NCI-H1092 (cell line): ENCODE measurements around the gene EVI2B.
"Not testable (repeated sequence)": the region's sequence is repeated elsewhere in the genome, so short reads cannot be mapped to it uniquely, and the experiment has no call there.

Experiments
- DNase-seq: peaks from one replicate; lab custom pipeline; 2025; lab: John Stamatoyannopoulos, UW

Gene EVI2B

DNA sequence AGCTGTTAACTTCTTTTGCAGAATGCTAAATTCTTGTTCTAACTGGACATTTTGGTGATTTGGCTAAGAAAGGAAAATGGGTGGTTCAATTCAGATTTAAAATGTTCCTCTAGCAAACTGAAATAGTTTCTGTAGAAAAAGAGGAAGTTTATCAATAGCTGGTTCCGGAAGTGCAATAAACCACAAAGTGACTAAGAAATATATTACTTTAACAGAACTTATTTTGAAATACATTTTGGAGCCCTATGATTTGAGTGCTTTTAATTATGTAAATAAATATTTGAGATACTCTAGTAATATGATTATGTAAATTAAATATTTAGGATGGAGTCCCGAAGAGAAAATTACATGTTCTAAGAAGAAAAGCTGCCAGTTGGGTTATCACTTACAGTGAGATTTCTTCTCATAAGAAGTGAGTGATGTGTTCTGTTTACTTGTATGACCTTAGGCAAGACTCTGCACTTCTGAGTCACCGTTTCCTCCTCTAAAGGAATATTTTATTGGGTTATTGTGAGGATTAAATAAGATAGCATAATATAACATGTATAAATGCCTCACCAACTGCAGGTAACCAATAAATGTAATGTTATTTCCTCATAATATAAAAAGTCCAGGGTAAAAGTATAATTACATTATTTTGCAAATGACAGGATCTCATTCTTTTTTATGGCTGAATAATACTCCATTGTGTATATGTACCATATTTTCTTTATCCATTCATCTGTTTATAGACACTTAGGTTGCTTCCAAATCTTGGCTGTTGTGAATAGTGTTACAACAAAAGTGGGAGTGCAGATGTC is at the start of gene EVI2B:
EVI2B (minus strand) TSS at position 73 of the 800 bp plus-strand sequence. CDS start 8,445 bp downstream, outside the sequence.
- no peak for DNase-seq

GRCh38 chr17:31357839-31358394 is 44.1 kb upstream of the EVI2B start:
- DNase-seq: no peak

DNA sequence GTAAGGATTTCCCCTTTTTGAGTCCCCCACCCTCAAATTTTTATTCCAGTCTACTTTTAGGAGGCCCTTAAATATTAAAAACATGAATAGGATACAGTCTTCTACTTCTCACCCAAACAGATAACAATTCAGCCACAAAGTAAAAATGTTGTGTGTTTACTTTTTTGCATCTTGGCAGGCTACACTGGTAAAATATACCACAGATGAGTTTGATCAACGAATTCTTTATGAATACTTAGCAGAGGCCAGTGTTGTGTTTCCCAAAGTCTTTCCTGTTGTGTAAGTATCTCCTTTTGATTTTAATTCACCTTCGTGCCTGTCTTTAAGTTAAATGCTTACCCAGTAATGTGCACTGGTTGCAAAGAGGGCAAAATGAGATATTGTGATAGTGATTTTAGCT is 43.2 kb upstream of the EVI2B start:
- no peak for DNase-seq

DNA sequence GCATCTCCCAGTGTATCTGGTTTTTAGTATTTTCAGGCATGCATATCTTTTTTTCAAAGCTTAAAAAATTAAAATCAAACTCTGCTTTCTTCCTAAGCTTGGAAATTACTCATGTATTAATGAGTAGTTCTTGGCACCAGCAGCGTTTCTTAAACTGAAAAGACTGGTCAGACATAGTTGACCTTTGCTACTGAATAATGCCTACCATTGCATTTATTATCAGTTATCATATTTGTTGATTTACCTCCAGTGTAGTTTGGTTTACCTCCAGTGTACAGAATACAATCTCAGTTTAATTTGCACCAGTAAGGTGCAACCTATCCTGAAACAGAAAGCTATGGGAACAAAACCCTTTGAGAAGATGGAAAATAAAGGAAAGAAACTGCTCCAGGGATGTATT is 42.1 kb upstream of the EVI2B start:
- no peak for DNase-seq

DNA sequence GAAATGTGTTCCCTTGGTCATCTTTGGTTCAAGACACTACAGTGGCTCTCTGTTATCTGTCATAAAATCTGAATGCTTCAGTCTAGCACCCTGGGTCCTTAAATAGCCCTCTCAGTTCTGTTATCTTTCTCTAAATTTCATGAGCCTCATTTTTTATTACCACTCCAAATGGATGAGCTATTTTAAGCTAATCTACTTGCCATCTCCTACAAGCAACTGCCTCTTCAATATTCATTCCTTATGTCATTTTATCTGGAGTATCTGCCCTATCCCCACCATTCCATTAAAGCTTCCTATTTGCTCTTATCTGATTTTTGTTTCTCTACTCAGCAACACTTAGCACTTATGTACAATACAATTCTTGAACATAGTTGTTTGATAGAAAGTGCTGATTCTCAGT is 35.6 kb upstream of the EVI2B start:
- DNase-seq: no peak

DNA sequence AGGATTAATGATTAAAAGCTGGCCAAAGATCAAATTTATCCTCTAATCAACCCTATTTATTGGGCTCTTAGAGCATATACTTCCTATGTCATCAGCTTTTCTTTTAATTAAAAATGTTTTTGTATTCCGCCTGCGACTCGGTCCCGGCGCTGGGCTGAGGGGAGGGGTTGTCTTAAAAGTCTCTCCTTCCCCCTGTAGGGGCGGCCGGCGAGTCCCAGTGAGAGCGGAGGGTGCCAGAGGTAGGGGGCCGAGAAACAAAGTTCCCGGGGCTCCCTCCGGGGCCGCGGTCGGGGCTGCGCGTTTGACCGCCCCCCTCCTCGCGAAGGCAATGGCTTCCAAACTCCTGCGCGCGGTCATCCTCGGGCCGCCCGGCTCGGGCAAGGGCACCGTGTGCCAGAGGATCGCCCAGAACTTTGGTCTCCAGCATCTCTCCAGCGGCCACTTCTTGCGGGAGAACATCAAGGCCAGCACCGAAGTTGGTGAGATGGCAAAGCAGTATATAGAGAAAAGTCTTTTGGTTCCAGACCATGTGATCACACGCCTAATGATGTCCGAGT is 31.4 kb upstream of the EVI2B start:
- DNase-seq: not testable (repeated sequence)

DNA sequence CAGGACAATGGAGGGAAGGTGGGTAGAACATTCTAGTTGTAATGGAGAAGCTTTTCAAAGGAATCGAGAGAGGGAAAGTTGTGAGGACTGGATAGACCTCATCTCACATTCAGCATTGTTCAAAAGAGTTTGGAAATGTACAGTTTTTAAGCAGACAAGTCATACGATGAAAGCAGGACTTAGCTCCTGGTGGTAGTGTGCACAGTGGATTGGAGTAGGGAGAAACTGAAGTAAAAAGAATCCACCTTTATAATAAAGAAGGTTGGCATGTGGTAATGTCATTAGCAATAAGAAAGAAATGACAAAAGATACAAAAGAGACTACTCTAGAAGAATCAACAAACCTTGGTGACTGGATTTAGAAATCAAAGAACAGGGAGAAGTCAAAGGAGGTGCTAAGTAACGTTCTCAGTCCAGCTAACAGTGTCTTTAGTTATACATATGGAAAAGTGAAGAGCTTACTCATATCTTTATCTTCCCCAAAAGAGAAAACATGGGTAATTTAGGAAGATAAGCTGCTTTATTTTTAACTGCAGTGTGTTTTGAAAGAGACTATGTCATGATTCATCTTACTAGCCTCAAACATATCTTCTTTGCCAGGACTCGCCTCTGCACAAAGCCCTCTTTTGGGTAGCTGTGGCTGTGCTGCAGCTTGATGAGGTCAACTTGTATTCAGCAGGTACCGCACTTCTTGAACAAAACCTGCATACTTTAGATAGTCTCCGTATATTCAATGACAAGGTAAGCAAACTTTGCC is 26.2 kb upstream of the EVI2B start:
- no peak for DNase-seq

GRCh38 chr17:31329221-31329620 is 15.4 kb upstream of the EVI2B start:
- DNase-seq: no peak

- no peak for DNase-seq
Measured at GRCh38 chr17:31328160-31328535, 14.3 kb upstream of the EVI2B start.

DNA sequence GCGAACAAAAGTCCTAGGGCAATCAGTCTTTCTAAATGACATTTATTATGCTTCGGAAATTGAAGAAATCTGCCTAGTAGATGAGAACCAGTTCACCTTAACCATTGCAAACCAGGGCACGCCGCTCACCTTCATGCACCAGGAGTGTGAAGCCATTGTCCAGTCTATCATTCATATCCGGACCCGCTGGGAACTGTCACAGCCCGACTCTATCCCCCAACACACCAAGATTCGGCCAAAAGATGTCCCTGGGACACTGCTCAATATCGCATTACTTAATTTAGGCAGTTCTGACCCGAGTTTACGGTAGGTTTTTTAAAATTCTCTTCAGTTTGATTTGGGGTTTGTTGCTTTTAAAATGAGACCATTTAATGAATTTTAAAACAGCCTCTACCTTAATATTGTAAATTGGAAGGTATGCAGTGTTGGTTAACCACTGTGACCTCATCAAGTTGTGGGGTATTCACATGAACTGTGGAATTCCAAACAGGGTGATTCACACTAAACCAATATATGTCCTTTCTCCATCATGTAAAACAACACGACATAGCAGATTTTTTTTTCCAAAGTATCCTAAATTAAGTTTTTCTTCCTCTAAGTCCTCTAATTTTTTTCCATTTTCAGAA is 13.8 kb upstream of the EVI2B start:
- no peak for DNase-seq

DNA sequence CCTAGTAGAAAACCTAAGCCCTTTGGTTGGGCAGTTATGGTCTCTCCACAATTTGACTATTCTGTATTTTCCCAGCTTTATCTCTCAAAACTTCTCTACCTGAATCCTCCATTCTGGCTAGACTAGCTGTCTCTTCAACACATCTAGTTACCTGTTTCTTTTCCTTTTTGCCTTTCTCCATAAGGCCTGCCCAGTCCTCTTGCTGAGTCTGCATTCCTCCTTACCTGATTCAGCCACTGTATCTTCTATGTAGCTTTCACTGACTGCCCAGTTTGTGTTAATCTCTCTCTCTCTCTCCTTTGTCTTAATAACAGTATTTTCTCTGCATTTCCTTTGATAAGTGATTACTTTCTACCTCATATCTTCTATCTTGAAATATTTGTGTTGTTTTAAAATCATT is 9.7 kb upstream of the EVI2B start:
- no peak for DNase-seq

- no peak for DNase-seq
Measured at GRCh38 chr17:31321966-31322365, 8.1 kb upstream of the EVI2B start.

DNA sequence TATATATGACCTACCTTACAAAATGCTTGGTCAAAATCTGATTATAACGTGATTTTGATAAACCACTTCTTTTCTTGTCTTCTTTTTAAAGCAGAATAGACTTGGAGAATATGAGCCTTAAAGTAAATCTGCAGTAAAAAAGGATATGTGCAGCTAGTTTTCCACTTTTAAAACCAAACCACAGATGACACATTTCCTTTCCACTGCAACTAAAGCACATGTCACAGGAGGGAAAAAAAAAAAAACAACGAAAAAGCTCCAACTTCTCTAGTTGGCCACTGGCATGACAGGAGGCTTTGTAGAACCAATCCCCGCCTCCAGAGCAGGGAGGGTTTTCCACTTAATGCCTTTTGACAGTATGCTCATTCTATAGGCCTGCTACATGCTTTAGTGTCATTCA is 7.6 kb upstream of the EVI2B start, which contains the start of gene EVI2A:
EVI2A (minus strand) TSS at position 142 of the 400 bp plus-strand sequence. CDS start 2,609 bp downstream, outside the sequence.
- DNase-seq: no peak

- DNase-seq: no peak
Measured at GRCh38 chr17:31320791-31321190, 6.9 kb upstream of the EVI2B start.

GRCh38 chr17:31320241-31320640 is 6.4 kb upstream of the EVI2B start:
- DNase-seq: no peak

GRCh38 chr17:31318851-31319661 is 5.2 kb upstream of the EVI2B start:
- no peak for DNase-seq

GRCh38 chr17:31318298-31318801 is 4.5 kb upstream of the EVI2B start:
- no peak for DNase-seq

GRCh38 chr17:31314782-31315100 is 887 bp upstream of the EVI2B start:
- no peak for DNase-seq

DNA sequence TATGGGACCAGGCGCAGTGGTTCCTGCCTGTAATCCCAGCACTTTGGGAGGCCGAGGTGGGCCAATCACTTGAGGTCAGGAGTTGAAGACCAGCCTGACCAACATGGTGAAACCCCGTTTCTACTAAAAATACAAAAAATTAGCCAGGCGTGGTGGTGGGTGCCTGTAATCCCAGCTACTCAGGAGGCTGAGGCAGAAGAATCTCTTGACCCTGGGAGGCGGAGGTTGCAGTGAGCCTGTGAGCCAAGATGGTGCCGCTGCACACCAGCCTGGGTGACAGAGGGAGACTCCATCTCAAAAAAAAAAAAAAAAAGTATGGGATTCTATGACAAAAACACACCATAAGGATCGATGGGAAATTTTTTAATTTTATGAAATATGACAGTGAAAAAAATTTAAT is 1.6 kb downstream of the EVI2B start:
- DNase-seq: not testable (repeated sequence)

- DNase-seq: no peak
Measured at GRCh38 chr17:31311526-31311925, 2.3 kb downstream of the EVI2B start.

DNA sequence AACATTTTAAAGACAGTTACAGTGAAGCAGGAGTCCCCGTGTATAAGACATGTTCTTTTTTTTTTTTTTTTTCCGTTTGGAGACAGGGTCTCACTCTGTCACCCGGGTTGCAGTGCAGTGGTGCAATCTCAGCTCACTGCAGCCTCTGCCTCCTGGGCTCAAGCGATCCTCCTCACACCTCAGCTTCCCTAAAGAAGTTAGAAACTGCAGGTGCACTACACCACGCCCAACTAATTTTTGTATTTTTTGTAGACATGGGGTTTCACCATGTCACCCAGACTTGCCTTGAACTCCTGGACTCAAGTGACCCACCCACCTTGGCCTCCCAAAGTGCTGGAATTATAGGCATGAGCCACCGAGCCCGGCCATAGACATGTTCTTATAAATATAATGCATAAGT is 3.0 kb downstream of the EVI2B start:
- no peak for DNase-seq
